Stimulated activated CD8-positive, alpha-beta memory T cell treated with anti-CD3 and anti-CD28 coated beads, Interleukin-7, amount 100 ng/mL, for 1 hour (primary cell): Measurements from ENCODE around the gene BCL2.
A peak's percentile ranks its signal among the peaks of the same experiment; 100 is the strongest.

Experiments
- DNase-seq, 2 donors: peaks; one replicate each; pipeline ENCODE4 v3.0.0-alpha.2; 2020; ENCODE audit warnings: low read depth in 2 of 2

Gene BCL2

DNA sequence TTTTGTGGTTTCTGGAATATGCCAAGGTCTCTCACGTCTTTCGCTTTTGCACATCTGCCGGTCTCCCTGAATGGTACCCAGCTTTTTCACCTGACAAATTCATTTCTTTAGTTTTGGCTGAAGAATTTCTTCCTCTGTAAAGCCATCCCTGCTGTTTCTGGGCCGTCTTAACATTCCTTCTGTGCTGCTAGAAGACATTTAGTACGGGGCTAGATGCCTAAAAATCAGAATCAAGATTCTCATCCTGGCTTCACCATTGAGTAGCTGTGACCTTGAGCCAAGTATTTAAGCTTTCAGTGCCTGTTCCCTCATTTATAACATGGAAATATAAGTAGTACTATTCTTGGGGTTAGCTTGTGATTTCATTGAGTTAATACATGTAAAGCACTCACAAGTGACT lies 6.4 kb upstream of the BCL2 start:
- no peak for DNase-seq

DNA sequence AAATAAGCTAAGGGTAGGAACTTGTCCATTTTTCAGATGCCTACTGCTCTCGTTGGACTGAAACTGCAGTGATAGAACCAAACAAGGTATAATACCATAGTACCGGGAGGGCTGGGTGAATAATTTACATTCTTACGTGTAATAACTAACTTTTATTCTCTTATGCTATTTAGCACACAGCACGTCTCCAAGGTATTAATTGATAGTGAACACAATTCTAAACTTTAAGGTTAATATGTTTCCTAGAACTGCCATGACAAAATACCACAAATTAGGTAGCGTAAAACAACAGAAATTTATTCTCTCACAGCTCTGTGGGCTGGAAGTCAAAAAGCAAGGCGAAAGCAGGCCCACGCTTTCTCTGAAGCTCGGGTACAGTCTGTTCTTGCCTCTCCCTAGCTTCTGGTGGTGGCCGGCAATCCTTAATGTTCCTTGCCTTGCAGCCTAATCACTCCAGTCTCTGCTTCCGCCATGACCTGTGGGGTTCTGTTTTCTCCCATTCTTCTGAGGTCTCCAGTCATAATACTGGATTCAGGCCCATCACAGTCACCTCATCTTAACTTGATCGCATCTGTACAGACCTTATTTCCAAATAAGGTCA lies 5.6 kb upstream of the BCL2 start:
- no peak for DNase-seq

DNA sequence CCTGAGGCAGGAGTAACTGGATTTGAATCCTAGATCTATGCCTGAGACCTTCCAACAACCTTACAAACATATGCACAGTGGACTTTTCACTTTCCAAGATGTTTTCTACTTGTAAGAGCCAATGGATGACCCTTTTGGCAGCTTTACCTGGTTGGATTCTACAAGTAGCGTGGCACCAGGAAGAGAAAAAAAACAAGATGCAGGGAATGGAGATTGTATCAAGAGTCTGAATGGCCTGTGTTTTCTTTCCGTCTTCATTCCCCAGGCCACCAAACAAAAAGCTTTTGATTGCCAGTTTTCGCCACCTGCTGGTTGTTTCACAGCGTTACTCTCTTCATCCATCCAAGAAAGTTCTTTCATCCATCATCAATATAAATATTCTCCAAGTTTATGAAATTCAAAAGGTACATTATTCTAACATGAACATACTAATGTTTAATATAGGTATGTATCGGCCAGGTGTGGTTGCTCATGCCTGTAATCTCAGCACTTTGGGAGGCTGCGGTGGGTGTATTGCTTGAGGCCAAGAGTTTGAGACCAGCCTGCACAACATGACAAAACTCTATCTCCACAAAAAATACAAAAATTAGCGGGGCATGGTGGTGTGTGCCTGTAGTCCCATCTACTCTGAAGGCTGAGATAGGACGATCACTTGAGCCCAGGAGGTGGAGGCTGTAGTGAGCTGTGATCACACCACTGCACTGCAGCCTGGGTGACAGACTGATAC lies 3.5 kb upstream of the BCL2 start:
- DNase-seq: no peak

- DNase-seq: no peak
Measured at GRCh38 chr18:63322206-63322605, 2.6 kb upstream of the BCL2 start.

GRCh38 chr18:63321291-63321690 lies 1.7 kb upstream of the BCL2 start:
- no peak for DNase-seq

DNA sequence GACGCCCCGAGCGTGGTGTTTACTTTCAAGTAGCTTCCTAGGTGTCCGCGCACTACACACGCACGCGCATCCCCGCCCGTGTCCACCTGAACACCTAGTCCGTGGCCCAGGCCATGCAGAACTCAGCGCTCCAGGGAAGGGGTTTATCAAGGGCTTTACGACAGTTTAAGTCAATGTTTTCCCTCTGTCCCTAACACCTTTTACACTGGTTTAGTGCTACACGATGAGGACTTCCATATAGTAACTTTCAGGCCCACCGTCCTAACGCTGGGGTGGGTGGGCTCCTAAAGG lies 1.4 kb upstream of the BCL2 start:
- no peak for DNase-seq

DNA sequence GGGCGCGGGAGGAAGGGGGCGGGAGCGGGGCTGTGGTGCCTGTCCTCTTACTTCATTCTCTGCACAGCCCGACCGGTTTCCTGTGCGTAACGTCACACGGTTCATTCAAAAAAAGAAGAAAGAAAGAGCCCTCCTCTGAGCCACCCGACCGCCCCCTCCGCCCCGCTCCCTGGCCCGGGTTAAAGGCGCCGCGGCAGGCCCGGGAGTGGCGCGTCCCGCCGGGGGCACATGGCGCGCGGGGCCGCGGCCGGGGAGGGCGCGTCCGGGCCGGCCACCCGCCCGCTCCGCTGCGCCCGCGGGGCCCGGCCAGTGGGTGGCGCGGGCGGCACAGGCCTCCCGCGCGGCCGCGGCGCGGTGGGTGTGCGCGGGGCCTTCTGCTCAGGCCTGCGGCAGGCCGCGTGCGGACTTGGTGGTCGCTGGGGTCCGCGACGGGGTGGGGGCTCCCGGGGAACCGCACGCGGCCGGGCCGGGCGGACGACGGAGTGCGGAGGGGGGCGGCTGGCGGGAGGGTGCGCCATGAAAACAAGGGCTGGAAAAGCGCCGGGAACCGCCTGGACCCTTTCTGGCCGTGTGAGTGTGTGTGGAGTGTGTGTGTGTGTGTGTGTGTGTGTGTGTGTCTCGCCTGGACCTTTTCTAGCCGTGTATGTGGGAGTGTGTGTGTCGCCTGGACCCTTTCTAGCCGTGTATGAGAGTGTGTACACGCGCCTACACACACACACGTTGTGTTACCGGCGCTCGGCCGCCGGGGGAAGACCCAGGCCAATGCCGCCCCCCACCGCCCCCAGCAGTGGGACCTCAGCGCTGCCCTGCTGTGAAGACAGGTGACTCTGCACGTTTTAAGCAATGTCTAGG lies 780 bp upstream of the BCL2 start:
- DNase-seq: peak; percentile 66 to 71

DNA sequence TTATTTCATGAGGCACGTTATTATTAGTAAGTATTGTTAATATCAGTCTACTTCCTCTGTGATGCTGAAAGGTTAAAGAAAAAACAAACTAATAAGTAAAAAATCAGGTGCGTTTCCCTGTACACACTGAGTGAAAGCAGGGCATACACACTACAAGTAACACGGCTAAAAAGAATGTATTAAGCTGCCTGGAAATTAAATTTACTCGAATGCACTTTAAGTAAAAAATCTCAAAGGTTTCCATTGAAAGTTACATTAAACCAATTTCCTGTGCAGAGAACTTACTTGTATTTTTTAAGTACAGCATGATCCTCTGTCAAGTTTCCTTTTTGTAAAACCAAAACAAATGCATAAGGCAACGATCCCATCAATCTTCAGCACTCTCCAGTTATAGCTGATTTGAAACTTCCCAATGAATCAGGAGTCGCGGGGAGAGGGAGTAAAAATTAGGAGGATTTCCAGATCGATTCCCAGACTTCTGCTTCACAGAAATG lies 633 bp downstream of the BCL2 start:
- no peak for DNase-seq

- peak; percentile 49 to 56 for DNase-seq
Measured at GRCh38 chr18:63317982-63318888, 1.3 kb downstream of the BCL2 start.

DNA sequence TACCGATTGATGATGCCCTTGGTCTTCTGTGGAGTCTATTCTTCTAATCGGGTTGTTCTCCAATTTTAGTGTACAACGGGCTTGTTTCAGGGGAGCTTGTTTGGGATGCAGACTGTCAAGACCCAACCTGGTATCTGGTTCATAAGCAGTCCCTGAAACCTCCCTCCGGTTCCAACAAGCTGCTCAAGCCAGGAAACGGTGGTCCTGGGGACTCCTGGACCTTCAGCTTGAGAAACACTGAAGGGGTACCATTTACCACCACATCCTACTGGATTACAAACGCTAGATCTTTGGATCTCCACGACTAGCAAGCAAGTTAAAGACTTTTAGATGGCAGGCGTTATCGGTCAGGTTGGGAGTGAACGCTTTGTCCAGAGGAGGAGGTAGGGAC lies 2.0 kb downstream of the BCL2 start:
- DNase-seq: no peak

GRCh38 chr18:63316612-63317555 lies 2.7 kb downstream of the BCL2 start:
- no peak for DNase-seq

- no peak for DNase-seq
Measured at GRCh38 chr18:63315876-63316275, 3.7 kb downstream of the BCL2 start.

GRCh38 chr18:63315131-63315662 lies 4.4 kb downstream of the BCL2 start:
- no peak for DNase-seq

- no peak for DNase-seq
Measured at GRCh38 chr18:63314062-63314790, 5.3 kb downstream of the BCL2 start.

DNA sequence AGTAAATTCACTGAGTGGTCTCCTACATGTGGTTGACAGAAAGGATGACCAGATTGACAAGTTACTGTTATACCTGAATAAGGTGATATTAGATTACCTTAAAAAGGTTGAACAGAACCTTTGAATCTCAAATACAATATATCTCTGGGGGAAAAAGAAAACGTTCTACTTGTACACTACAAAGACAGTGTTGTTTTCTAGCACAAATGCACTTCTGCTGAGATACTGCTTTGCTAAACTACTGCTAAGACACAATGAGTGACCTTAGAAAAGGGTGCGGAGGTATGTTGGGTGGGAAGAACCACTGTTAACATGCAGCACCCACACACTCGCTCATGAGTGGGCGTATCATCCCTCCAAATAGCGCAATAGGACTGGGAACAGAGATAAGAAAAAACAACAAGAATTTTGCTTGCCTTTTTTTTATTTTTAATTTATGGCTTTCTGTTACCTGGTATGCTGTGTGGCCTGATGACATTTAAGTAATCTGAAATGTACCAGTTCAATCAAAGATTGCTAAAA lies 6.1 kb downstream of the BCL2 start:
- no peak for DNase-seq

GRCh38 chr18:63312737-63313395 lies 6.7 kb downstream of the BCL2 start:
- DNase-seq: no peak

DNA sequence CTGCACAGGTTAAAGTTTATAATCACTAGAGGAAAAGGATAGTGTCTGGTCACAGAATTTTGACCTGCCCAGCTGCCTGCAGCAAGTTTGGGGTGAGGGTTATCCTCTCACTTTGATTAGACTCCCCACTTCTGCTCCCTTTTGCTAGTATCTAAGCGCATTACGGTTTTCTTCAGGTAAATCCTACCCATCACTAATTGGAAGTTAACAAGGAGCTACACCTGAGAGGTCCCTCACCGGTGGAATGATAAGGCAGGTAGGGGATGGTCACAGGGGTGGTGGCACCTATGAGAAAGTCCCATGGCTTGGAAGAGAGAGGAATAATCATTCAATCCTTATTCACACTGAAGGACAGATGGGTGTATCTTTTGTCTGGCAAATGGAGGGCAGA lies 7.6 kb downstream of the BCL2 start:
- DNase-seq: no peak

- no peak for DNase-seq
Measured at GRCh38 chr18:63311118-63312018, 8.2 kb downstream of the BCL2 start.
